ENCODE results near the gene AGBL5.
"Not testable (repeated sequence)": the region's sequence is repeated elsewhere in the genome, so short reads cannot be mapped to it uniquely, and the experiment has no call there.

The AGBL5 gene

GRCh38 chr2:27093430-27094352 lies 42.2 kb downstream of the AGBL5 start:
- no peak for DNase-seq

- no peak for DNase-seq
Observed at GRCh38 chr2:27094353-27094984, 43.0 kb downstream of the AGBL5 start.

DNA sequence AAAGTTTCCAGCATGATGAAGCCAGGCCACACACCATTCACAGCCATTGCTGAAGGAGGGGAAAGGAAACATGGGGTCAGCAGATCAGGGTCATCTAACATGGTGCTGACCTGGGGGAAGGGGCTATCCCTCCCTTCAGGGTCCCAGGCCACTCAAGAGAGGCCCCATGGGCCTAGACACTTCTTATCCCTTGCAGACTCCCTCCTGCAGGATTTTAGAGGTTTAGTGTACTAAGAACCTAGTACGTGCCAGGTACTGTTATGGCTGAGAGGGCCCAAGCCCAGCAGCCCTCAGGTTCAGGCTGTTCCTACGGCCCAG lies 43.9 kb downstream of the AGBL5 start:
- DNase-seq, result no peak

- peak; percentile 64 for DNase-seq
Observed at GRCh38 chr2:27095745-27096651, 44.5 kb downstream of the AGBL5 start.

DNA sequence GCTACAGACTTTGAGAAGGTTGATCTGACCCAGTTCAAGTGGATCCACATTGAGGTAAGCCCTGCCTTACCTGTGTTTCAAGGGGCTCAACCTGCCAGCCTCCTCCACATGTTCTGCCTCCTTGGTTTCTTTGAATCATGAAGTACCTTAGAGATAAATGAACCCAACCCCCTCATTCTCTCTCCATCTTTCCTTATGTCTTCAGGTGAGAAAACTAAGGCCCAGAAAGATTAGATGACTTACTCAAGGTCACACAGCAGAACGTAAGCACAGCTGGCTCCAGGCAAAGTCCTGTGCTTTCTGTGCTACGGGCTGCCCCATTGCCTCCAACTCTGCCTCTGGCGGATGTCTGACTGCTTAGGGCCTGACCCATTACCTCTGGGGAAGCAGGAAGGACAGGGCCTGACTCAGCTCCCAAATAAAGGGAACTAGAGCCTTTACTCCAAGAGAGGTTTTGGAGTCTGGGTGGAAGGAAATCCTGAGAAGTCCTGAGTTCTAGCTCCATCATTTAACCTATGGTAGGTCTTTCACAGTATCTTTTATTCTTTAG lies 45.4 kb downstream of the AGBL5 start:
- DNase-seq, result peak; percentile 61

DNA sequence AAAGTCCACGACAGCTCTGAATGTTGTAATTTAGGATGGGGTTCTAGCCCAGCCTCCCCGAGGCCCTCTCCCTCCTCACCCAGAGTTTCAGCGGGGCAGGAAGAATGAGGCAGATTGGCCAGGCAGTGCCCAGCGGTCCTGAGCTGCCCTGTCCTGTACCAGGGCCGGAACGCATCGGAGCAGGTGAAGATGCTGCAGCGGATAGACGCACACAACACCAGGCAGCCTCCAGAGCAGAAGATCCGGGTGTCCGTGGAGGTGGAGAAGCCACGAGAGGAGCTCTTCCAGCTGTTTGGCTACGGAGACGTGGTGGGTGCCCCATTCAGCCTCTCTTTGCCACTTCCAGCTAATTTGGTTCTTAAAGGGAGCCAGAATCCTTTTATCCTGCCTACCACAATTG lies 45.9 kb downstream of the AGBL5 start:
- DNase-seq, result no peak

- no peak for DNase-seq
Observed at GRCh38 chr2:27099334-27099955, 48.0 kb downstream of the AGBL5 start.

DNA sequence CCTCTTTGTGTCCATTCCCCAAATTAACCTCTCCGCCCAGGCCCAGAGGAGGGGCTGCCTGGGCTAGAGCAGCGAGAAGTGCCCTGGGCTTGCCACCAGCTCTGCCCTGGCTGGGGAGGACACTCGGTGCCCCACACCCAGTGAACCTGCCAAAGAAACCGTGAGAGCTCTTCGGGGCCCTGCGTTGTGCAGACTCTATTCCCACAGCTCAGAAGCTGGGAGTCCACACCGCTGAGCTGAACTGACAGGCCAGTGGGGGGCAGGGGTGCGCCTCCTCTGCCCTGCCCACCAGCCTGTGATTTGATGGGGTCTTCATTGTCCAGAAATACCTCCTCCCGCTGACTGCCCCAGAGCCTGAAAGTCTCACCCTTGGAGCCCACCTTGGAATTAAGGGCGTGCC lies 48.6 kb downstream of the AGBL5 start:
- DNase-seq, result no peak

- DNase-seq, result no peak
Observed at GRCh38 chr2:27102329-27102728, 50.9 kb downstream of the AGBL5 start.

DNA sequence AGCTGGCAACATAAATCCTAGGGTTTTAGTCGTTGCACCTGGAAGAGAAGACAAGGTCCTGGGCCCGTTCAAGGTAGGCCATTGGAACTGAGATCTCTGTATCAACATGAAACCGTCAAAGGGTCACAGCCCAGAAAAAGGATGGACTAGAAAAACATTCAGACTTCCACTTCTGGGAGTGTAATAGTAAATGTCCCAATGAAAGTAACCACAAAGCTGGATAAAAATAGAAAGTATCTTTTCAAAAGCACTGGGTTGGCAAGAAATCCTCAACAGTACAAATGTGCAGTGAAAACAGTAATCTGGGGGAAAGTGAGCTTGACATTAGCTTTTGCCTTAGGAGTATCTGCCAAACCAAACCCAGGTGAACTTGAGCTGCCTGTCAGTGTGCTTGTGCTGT lies 54.5 kb downstream of the AGBL5 start:
- DNase-seq, result peak; percentile 26

GRCh38 chr2:27108221-27108620 lies 56.8 kb downstream of the AGBL5 start:
- DNase-seq, result no peak

DNA sequence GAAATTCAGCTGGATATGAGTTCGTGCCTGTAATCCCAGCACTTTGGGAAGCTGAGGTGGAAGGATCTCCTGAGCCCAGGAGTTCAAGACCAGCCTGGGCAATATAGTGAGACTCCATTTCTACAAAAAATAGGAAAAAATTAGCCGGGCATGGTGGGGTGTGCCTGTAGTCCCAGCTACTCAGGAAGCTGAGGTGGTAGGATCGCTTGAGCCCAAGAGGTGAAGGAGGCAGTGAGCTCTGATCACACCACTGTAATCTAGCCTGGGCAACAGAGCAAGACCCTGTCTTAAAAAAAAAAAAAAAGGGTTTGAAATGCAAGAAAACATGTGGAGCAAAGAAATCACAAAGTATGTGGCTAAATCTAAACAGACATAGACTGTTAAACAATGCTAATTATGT lies 57.6 kb downstream of the AGBL5 start:
- DNase-seq, result no peak

- DNase-seq, result not testable (repeated sequence)
Observed at GRCh38 chr2:27110603-27111352, 59.3 kb downstream of the AGBL5 start.

DNA sequence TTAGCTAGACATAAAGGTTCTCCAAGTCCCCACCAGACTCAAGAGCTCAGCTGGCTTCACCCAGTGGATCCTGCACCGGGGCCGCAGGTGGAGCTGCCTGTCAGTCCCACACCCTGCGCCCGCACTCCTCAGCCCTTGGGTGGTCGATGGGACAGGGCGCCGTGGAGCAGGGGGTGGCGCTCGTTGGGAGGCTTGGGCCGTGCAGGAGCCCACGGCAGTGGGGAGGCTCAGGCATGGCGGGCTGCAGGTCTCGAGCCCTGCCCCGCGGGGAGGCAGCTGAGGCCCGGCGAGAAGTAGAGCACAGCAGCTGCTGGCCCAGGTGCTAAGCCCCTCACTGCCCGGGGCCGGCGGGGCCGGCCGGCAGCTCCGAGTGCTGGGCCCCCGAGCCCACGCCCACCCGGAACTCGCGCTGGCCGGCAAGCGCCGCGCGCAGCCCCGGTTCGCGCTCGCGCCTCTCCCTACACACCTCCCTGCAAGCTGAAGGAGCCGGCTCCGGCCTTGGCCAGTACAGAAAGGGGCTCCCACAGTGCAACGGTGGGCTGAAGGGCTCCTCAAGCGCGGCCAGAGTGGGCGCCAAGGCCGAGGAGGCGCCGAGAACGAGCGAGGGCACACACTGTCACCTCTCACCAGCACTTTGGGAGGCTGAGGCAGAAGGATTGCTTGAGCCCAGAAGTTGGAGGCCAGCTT lies 60.1 kb downstream of the AGBL5 start:
- DNase-seq, result not testable (repeated sequence)

DNA sequence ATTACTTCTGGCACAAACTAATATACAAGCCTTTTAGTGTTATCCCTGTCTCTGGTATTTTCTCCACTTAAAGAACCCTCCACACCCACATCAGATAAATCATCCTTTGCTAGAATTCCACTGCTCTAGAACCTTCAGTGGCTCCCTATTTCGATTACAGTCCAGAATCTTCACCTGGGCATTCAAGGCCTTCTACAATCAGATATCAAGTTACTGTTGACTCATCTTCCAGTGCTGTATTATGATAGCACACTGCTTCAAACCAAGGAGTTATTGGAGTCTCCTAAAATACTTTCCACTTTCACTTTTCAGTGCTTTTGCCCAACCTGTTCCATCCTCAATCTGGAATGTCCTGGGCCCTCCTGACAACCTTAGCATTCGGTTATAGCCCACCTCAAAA lies 64.1 kb downstream of the AGBL5 start:
- DNase-seq, result no peak

- no peak for DNase-seq
Observed at GRCh38 chr2:27117995-27118524, 66.6 kb downstream of the AGBL5 start.

DNA sequence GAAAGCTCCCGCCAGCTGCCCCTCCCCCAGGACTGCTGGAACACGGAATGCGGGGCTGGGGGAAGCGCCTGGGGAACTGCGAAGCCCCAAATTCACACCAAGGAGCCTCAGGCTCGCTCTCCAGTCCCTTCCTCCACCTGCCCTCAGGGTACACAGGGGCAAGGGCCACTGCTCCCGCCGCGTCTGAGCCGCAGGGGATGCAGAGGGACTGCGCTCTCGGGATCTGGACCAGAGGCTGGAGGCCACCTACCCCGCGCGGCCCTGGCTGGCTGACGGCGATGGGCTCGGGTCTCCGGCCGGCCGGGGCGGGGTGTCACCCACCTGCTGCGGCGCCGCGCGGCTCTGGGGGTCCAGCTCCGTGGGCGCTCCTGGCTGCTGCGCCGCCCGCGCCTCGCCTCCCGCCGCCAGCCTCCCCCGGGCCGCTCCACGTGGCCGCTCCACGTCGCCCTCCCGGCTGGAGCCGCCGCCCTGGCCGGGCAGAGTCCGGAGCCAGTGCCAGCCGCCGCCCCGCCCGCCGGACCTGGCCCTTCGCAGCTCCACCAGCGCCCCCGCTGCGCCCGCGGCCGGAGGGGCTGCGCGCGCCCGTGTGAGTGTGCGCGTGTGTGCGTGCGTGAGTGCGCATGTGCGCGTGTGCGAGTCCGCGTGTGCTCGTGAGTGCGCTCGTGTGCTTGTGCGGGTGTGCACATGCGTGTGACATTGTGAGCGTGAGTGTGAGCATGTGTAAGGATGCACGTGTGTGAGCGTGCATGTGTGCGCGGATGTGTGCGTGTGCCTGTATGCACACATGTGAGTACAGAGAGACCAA lies 67.3 kb downstream of the AGBL5 start, which contains the start of gene CGREF1:
Gene CGREF1 (minus strand): TSS at position 604 of the 805 bp plus-strand sequence. CDS start 14,762 bp downstream, outside the sequence.
- DNase-seq, result peak; percentile 45

GRCh38 chr2:27119330-27119670 lies 67.8 kb downstream of the AGBL5 start:
- DNase-seq, result not testable (repeated sequence)

All from MV-4-11 (cell line).